GM18951 (cell line): ENCODE results near the gene TIAM1.

Source experiments
- POLR2A ChIP-seq: IDR thresholded peaks from 4 replicates; pipeline ENCODE4 v1.6.1; 2011; ENCODE audit warnings: mild to moderate bottlenecking; ENCODE audit not compliant: insufficient read length, insufficient read depth; ENCODE audit errors: extremely low read depth
- in situ Hi-C: fragments of 300-500 bp; cut with MboI; formaldehyde crosslinking; loops from one replicate; pipeline ENCODE4 v1.12.0; 2022; ENCODE audit warnings: low sequenced_read_pairs, mixed read lengths, inconsistent platforms; ENCODE audit not compliant: unreplicated experiment

The TIAM1 gene

GRCh38 chr21:31364253-31364945 is 20.3 kb upstream of the TIAM1 start:
- in situ Hi-C loops, result no loop called here
- TF ChIP-seq POLR2A, result no peak

GRCh38 chr21:31363720-31364119 is 19.7 kb upstream of the TIAM1 start:
- TF ChIP-seq POLR2A, result no peak
- in situ Hi-C loops, result no loop called here

- in situ Hi-C loops, result no loop called here
- TF ChIP-seq POLR2A, result no peak
Measured at GRCh38 chr21:31360717-31361116, 16.7 kb upstream of the TIAM1 start.

GRCh38 chr21:31358158-31358557 is 14.1 kb upstream of the TIAM1 start:
- TF ChIP-seq POLR2A, result no peak
- in situ Hi-C loops, result no loop called here

GRCh38 chr21:31356440-31356839 is 12.4 kb upstream of the TIAM1 start:
- in situ Hi-C loops, result no loop called here
- TF ChIP-seq POLR2A, result no peak

- in situ Hi-C loops, result no loop called here
- TF ChIP-seq POLR2A, result no peak
Measured at GRCh38 chr21:31354604-31355443, 10.8 kb upstream of the TIAM1 start.

- TF ChIP-seq POLR2A, result no peak
- in situ Hi-C loops, result no loop called here
Measured at GRCh38 chr21:31354122-31354521, 10.1 kb upstream of the TIAM1 start.

GRCh38 chr21:31352836-31353235 is 8.8 kb upstream of the TIAM1 start:
- no peak for TF ChIP-seq POLR2A
- in situ Hi-C loops, result no loop called here

GRCh38 chr21:31351960-31352359 is 7.9 kb upstream of the TIAM1 start:
- in situ Hi-C loops, result no loop called here
- no peak for TF ChIP-seq POLR2A

- in situ Hi-C loops, result no loop called here
- TF ChIP-seq POLR2A, result no peak
Measured at GRCh38 chr21:31351438-31351837, 7.4 kb upstream of the TIAM1 start.

GRCh38 chr21:31349208-31349607 is 5.1 kb upstream of the TIAM1 start:
- in situ Hi-C loops, result no loop called here
- TF ChIP-seq POLR2A, result no peak

GRCh38 chr21:31348188-31348587 is 4.1 kb upstream of the TIAM1 start:
- in situ Hi-C loops, result no loop called here
- TF ChIP-seq POLR2A, result no peak

- TF ChIP-seq POLR2A, result no peak
- in situ Hi-C loops, result no loop called here
Measured at GRCh38 chr21:31347435-31348032, 3.5 kb upstream of the TIAM1 start.
